GM10248 (cell line): ENCODE results near the gene SLC26A4.
"Not testable (repeated sequence)": the region's sequence is repeated elsewhere in the genome, so short reads cannot be mapped to it uniquely, and the experiment has no call there.

Experiments
- CTCF ChIA-PET: fragments of 300-600 bp; sonication (Branson Sonifier 250); formaldehyde crosslinking; extraction: SDS; loops from one replicate; lab custom pipeline; 2021; ENCODE audit warnings: antibody characterized with exemption; lab: Yijun Ruan, JAX
- POLR2A ChIA-PET: fragments of 350-650 bp; sonication (Branson Sonifier 250); formaldehyde crosslinking; extraction: SDS; loops from one replicate; lab custom pipeline; 2020; ENCODE audit warnings: antibody characterized with exemption; lab: Yijun Ruan, JAX
- DNase-seq: peaks from one replicate; pipeline ENCODE4 v3.0.0; 2012; ENCODE audit errors: extremely low spot score
- TF ChIP-seq, protein P1 (sequence below): IDR thresholded peaks from 2 replicates; pipeline ENCODE4 v1.5.1; 2012; ENCODE audit warnings: mild to moderate bottlenecking, low read depth; ENCODE audit errors: extremely low read depth, missing control alignments, control extremely low read depth

The SLC26A4 gene

DNA sequence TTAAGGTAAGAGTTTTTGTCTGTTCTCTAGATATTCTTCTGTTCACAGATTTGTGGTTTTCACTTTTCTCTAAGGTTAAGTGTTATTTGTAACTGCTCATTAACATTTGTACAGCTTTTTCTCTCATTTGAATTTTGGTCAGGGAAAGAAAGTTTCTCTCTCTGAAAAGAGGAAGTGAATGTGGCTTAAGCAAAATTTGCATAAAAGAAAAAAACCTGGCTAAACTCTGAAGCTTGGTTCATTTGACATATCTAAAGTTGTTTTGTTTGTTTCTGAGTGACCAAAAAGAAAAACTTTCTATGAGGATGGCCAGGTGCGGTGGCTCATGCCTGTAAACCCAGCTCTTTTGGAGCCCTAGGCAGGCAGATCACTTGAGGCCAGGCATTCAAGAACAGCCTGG lies 22.0 kb upstream of the SLC26A4 start:
- TF ChIP-seq, protein P1, sequence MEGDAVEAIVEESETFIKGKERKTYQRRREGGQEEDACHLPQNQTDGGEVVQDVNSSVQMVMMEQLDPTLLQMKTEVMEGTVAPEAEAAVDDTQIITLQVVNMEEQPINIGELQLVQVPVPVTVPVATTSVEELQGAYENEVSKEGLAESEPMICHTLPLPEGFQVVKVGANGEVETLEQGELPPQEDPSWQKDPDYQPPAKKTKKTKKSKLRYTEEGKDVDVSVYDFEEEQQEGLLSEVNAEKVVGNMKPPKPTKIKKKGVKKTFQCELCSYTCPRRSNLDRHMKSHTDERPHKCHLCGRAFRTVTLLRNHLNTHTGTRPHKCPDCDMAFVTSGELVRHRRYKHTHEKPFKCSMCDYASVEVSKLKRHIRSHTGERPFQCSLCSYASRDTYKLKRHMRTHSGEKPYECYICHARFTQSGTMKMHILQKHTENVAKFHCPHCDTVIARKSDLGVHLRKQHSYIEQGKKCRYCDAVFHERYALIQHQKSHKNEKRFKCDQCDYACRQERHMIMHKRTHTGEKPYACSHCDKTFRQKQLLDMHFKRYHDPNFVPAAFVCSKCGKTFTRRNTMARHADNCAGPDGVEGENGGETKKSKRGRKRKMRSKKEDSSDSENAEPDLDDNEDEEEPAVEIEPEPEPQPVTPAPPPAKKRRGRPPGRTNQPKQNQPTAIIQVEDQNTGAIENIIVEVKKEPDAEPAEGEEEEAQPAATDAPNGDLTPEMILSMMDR: no peak
- POLR2A ChIA-PET: no interaction called here
- CTCF ChIA-PET: interaction anchor here (1.0 kb wide), 1 partner anchor 50 kb away, joined by 3 read pairs; no protein-coding TSS in a partner anchor
- DNase-seq: peak; percentile 43

DNA sequence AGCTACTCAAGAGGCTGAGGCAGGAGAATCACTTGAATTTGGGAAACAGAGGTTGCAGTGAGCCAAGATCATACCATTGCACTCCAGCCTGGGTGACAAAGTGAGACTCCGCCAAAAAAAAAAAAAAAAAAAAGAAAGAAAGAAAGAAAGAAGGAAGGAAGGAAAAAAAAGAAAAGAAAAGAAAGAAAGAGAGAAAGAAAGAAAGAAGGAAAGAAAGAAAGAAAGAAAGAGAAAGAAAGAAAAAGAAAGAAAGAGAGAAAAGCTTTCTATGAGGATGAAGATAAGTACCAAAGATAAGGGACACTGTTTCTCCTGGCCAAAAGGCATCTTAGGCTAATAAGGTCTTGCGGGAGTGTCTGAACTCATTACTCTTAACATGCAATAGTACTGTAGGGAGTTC lies 21.6 kb upstream of the SLC26A4 start:
- CTCF ChIA-PET: interaction anchor here (1.0 to 1.2 kb wide), 2 partner anchors 50 to 57 kb away, joined by 3 read pairs; no protein-coding TSS in a partner anchor
- DNase-seq, POLR2A ChIA-PET: not testable (repeated sequence)

DNA sequence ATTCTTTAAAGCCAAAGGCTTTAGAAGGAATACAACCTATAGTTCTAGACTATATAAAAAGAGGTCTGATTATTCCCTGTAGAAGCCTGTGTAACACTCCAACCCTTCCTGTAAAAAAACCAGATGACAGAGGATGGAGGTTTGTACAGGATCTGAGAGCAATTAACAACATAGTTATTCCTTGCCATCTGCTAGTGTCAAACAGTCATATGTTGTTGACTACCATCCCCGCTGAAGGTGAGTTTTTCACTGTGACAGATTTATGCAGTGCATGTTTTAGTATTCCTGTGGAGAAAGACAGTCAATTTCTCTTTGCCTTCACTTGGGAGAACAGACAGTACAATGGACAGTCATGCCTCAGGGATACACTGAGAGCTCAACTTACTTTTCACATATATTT lies 19.0 kb upstream of the SLC26A4 start:
- DNase-seq: no peak
- TF ChIP-seq, protein P1: no peak
- ChIA-PET POLR2A (no interaction called here), CTCF (interaction anchor here (1.2 kb wide), 1 partner anchor 10 kb away, joined by 4 read pairs; no protein-coding TSS in a partner anchor)

DNA sequence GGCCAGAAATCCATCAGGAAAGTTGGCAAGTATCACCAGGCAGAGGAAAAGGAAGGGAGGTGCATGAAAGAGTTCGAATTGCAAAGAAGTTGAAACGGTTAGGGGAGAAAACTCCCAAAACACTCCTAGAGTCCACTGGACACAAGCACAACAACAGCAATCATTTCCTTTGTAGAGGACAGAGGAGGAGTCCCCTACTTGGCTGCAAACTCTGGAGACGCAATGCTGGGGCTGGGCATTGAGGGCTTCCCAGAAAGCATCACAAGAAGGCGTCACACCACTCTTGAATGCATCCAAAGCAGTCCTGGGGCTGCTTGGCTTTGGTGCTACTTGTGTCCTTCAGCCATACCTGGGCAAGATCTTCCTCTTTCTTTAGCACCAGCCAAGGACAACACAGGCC lies 18.1 kb upstream of the SLC26A4 start:
- ChIA-PET CTCF (no interaction called here), POLR2A (no interaction called here)
- TF ChIP-seq, protein P1: no peak
- no peak for DNase-seq

DNA sequence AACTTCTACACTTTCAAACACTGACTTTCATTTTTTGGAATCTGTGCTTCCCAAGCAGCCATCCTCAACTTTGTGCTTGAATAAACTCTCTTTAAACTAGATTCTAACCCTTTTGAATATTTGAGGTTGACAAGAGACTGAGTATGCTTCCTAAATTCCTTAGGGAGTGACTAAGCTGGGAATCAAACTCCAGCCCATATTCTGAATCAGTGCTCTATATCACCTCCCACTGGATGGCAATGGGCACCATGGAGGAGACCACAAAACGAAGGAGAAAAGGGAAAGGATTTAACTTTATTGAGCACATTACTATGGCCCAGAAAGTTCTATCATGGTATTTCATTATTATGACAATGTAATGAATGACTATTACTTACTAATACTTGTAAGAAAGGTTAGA lies 17.2 kb upstream of the SLC26A4 start:
- no peak for DNase-seq
- ChIA-PET CTCF (no interaction called here), POLR2A (no interaction called here)
- TF ChIP-seq, protein P1: no peak

DNA sequence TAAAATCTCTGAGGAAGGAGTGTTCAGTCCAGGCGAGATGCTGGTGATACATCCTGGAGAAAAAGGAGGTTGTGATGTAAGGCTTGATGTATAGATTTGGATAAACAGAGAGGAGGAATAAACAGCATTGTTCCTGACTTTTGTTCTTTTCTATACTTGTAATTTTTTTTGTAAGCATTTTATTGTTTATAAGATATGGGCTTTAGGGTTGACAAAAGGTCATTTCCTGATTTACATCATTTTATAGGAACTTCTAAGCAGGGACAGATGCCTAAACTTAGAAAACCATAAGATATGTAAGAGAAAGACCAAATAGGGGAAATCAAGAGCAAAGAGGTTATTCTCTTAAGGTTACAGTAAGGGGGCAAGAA lies 16.7 kb upstream of the SLC26A4 start:
- TF ChIP-seq, protein P1: no peak
- no peak for DNase-seq
- POLR2A ChIA-PET: no interaction called here
- CTCF ChIA-PET: no interaction called here

DNA sequence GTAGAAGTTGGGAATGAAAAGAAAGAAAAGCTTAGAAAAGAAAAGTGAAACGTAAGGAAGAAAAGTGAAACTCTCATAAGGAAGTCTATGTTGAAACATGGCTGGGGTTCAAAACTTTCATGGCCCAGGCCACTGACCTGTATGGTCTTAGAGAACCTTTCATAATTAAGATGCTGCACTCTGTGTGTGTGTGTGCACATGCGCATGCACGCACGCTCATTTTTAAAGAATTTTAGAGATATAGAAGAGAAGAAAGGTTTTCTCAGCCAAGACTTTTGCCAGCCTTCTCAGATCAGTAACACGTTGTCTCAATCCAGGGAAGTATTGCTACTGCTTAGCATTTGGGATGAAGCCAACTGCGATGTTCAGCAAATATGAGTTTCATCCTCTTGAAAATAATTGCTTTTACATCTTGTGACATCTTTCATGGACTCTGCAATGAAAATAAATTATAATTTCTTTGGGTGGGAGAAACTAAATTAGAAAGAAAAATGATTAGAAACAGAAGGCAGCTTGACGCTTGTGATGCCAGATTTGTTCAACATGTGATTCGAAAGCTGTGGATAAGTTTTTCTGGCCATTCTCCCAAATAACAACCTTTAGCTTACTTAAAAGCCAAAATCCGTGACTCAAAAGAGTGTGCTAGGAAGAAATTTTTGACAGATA lies 16.2 kb upstream of the SLC26A4 start:
- TF ChIP-seq, protein P1: no peak
- no peak for DNase-seq
- ChIA-PET CTCF (interaction anchor here (1.1 to 1.2 kb wide), 2 partner anchors 14 to 82 kb away, joined by 3 to 4 read pairs; no protein-coding TSS in a partner anchor), POLR2A (no interaction called here)
